A549 treated with AZD2906 at 1 μM for 4 hours (cell line): Measurements from ENCODE around the gene IFI16. TPM values are rescaled to one million over a fixed set of nuclear protein-coding genes. Genes with fewer than 3 reads are reported as not detected.

Experiments used
- total RNA-seq: library from RNA; stranded (reverse); fragments of 200-300 nt; extraction: Qiagen RNA extraction; gene quantifications from 5 replicates; pipeline ENCODE4 v1.2.3, GENCODE V29; 2022

Gene IFI16
- 2.4 to 3.7 TPM (median 3.0 TPM) in 5 replicates for total RNA-seq

DNA sequence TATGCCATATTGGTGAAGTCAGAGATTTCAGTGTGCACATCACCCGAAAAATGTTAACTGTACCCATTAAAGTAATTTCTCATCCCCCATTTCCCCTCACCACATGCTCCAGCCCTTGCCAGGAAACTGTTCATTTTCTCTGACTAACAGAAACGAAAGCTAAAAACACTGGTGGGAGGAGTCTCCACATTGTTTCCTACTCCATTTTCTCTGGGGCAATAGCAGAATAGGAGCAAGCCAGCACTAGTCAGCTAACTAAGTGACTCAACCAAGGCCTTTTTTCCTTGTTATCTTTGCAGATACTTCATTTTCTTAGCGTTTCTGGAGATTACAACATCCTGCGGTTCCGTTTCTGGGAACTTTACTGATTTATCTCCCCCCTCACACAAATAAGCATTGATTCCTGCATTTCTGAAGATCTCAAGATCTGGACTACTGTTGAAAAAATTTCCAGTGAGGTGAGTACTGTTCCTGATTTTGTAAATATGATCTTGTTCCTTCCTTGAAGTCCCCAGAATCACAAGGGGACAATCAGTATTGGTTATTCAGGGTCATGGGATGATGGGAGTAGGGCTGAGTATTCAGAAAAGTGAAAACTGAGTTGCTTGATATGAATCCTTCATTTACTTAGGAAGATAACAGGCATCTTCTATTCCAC lies at the start of gene IFI16:
IFI16 (plus strand) TSS at position 204 of the 658 bp plus-strand sequence. CDS start 4,774 bp downstream, outside the sequence.

DNA sequence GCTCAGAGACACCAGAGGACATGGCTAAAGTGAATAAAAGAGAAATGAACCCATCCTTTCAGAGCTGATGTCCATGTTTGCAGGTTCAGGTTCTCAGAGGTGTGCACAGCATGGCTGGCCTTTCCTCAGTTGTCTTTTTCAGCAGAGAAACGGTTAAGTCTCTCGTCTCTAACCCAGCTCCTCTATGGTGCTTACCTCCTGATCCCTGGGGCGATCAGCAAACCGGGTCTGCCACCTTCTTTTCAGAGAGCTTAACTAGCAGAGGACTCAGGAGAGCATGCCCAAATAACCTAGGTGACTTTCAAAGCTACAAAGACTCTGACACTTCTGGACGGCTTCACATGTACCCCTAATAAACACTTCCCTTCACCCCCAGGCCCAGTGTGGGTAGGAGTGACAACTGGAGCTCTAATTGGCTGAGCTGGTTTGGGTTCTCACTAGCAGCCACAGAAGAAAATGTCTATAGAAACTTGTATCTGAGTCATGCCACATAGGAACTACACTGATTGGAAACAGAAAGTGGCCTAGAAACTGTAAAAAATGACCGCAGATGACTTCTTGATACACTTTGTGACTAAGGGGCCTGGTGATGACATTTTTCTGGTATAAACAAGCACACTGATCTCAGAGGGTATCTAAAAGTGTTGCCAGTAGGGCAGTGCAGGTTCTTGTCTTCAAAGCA lies 66.9 kb downstream of the IFI16 start, which contains the start of gene AIM2:
AIM2 (minus strand) TSS at position 329 of the 682 bp plus-strand sequence. CDS start 3,267 bp downstream, outside the sequence.

Other genes starting within 250 kb of the IFI16 start
- not detected in 5 replicates for gene OR6N1, start 237.7 kb upstream of the IFI16 start, total RNA-seq
- gene OR6N2, start 228.7 kb upstream of the IFI16 start, total RNA-seq: not detected in 5 replicates
- not detected in 5 replicates for gene MNDA, start 178.6 kb upstream of the IFI16 start, total RNA-seq
- not detected in 5 replicates for gene PYHIN1, start 78.4 kb upstream of the IFI16 start, total RNA-seq
- gene AIM2, start 66.9 kb downstream of the IFI16 start, total RNA-seq: not detected in 5 replicates
- gene CADM3, start 161.7 kb downstream of the IFI16 start, total RNA-seq: 0.10 to 0.14 TPM (median 0.13 TPM) in 5 replicates
- gene ACKR1, start 195.0 kb downstream of the IFI16 start, total RNA-seq: 0.10 to 0.12 TPM in 2 of 5 replicates, not detected in the others